Peyer's patch (tissue), 4 donors: ENCODE results near the gene FBXO41. TPM values are rescaled to one million over a fixed set of nuclear protein-coding genes. Genes with fewer than 3 reads are reported as not detected.

Experiments
- DNase-seq, 3 donors: peaks; one replicate each; pipeline ENCODE4 v3.0.0-alpha.2; 2017 to 2019
- H3K27ac ChIP-seq, 4 donors: fragments of 200-600 bp; sonication (generic); one replicate each; pipeline ENCODE4 v1.5.1; 2016 to 2019
- H3K27me3 ChIP-seq, 2 donors: fragments of 200-600 bp; sonication (generic); one replicate each; pipeline ENCODE4 v1.5.1; 2019
- H3K36me3 ChIP-seq, 3 donors: fragments of 200-600 bp; sonication (generic); one replicate each; pipeline ENCODE4 v1.5.1; 2016 to 2019
- H3K4me1 ChIP-seq, 4 donors: fragments of 200-600 bp; sonication (generic); one replicate each; pipeline ENCODE4 v1.5.1; 2016 to 2019
- H3K4me3 ChIP-seq, 4 donors: fragments of 200-600 bp; sonication (generic); 1 replicate in 3 of 4; 2 replicates in 1 of 4; pipeline ENCODE4 v1.5.1; 2016 to 2019; ENCODE audit warnings: mild to moderate bottlenecking in 1 of 4
- H3K9me3 ChIP-seq, 4 donors: fragments of 200-600 bp; sonication (generic); one replicate each; pipeline ENCODE4 v1.5.1; 2016 to 2019; ENCODE audit warnings: mild to moderate bottlenecking in 1 of 4
- POLR2A ChIP-seq, 2 donors: fragments of 450-650 bp; IDR thresholded peaks; one replicate each; pipeline ENCODE4 v1.5.1; 2017; ENCODE audit warnings: antibody characterized with exemption in 2 of 2, mild to moderate bottlenecking in 2 of 2, moderate library complexity in 2 of 2
- total RNA-seq, 4 donors: library from RNA; depleted of rRNA; stranded (reverse); fragments of >200 nt; gene quantifications; one replicate each; pipeline ENCODE4 v1.1.0, GENCODE V29; 2016
- TF ChIP-seq, protein P1 (sequence below), 6 experiments: fragments of 450-650 bp in 4 of 6; fragments of 200-600 bp in 2 of 6; sonication (generic) in 1 of 6; IDR thresholded peaks; one replicate each; pipeline ENCODE4 v1.5.1; 2017 to 2019; ENCODE audit warnings: antibody characterized with exemption in 6 of 6, mild to moderate bottlenecking in 3 of 6, moderate library complexity in 1 of 6

FBXO41 gene
- total RNA-seq, 4 donors from 2014 or later: 1.8 to 12.4 (median 5.7) TPM

DNA sequence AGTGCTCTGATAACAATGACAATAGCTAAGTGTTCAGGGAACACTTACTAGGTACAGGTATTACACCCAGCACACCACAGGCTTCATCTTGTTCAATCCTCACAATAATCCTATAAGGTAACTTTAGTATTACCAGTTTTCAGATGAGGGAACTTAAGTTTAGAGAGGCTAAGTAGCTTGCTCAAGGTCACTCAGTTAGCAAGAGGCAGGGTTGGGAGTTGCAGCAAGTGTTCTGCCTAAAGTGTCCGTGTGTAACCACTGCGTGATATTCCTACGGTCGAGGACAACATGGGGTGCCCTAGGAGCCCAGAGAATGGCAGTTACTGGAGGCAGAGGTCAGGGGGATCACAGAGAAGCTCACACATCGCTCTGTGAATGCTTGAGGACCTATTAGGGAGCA lies 39.3 kb upstream of the FBXO41 start:
- no peaks in the 10 kb centered on the region for H3K27me3 ChIP-seq
- no peak for DNase-seq

DNA sequence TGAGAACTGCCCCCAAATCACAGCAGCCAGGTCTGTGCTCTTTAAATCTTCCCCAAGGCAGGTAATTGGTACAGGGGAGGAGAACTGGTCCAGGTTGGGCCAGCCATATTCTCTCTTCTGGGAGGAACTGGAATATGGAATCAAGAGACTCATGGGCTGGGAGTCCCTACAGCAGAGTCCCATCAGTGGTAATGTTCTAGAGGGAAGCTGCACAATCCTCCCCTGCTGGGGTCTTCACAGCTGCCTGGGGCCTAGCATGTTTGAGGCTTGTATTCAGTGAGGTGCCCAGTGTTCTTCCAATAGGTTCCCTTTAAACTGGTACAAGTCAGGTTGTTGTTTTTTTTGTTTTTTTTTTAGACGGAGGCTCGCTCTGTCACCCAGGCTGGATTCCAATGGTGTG lies 30.2 kb upstream of the FBXO41 start:
- H3K9me3 ChIP-seq: no peaks in the 10 kb centered on the region
- no peak overlapping the region for H3K27ac ChIP-seq
- no peaks in the 10 kb centered on the region for H3K4me1 ChIP-seq
- H3K4me3 ChIP-seq: no peak overlapping the region
- no peaks in the 10 kb centered on the region for H3K27me3 ChIP-seq
- H3K36me3 ChIP-seq: no peaks in the 10 kb centered on the region
- no peak for DNase-seq
- TF ChIP-seq, protein P1, sequence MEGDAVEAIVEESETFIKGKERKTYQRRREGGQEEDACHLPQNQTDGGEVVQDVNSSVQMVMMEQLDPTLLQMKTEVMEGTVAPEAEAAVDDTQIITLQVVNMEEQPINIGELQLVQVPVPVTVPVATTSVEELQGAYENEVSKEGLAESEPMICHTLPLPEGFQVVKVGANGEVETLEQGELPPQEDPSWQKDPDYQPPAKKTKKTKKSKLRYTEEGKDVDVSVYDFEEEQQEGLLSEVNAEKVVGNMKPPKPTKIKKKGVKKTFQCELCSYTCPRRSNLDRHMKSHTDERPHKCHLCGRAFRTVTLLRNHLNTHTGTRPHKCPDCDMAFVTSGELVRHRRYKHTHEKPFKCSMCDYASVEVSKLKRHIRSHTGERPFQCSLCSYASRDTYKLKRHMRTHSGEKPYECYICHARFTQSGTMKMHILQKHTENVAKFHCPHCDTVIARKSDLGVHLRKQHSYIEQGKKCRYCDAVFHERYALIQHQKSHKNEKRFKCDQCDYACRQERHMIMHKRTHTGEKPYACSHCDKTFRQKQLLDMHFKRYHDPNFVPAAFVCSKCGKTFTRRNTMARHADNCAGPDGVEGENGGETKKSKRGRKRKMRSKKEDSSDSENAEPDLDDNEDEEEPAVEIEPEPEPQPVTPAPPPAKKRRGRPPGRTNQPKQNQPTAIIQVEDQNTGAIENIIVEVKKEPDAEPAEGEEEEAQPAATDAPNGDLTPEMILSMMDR (IDR thresholded peaks at IDR 0.05): no peak

More for the DNA sequence above, 39.3 kb upstream of the FBXO41 start:
- Histone ChIP-seq H3K9me3 (no peaks in the 10 kb centered on the region), H3K36me3 (no peaks in the 10 kb centered on the region), H3K27ac (no peak overlapping the region), H3K4me3 (no peak overlapping the region), H3K4me1 (no peaks in the 10 kb centered on the region)
- TF ChIP-seq POLR2A (IDR thresholded peaks at IDR 0.05): no peak
- TF ChIP-seq, protein P1 (IDR thresholded peaks at IDR 0.05): no peak

GRCh38 chr2:73307720-73308119 lies 23.4 kb upstream of the FBXO41 start:
- H3K4me1 ChIP-seq: no peaks in the 10 kb centered on the region
- H3K27me3 ChIP-seq: no peaks in the 10 kb centered on the region
- H3K27ac ChIP-seq: no peak overlapping the region
- H3K36me3 ChIP-seq: no peaks in the 10 kb centered on the region
- TF ChIP-seq POLR2A (IDR thresholded peaks at IDR 0.05): no peak
- TF ChIP-seq, protein P1 (IDR thresholded peaks at IDR 0.05): no peak
- DNase-seq: no peak
- H3K4me3 ChIP-seq: no peak overlapping the region
- no peaks in the 10 kb centered on the region for H3K9me3 ChIP-seq

- TF ChIP-seq POLR2A (IDR thresholded peaks at IDR 0.05): no peak
- TF ChIP-seq, protein P1 (IDR thresholded peaks at IDR 0.05): no peak
- Histone ChIP-seq H3K27ac (no peak overlapping the region), H3K27me3 (peaks cover 0 to 3% of the 10 kb centered on the region in 2 donors)
Observed at GRCh38 chr2:73301636-73302035, 17.4 kb upstream of the FBXO41 start.

DNA sequence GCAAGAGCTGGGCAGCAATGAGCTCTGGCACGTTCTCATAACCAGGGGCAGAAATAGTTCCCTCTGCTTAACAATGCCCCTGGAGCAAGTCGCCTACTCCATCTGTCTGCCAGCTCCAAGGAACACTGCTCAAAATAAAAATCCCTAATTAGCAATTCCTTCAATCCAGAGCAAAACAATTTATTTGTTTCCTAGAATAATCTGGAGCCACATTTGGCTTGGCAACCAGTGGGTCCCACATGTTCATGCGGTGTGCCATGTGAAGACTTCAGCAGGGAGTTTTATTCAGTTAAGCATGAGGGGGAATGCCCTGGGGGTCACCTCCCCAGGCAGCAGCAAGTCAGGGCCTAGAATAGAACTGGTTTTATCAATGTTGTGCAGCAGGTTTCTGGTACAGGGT lies 16.6 kb upstream of the FBXO41 start:
- no peak for DNase-seq
- Histone ChIP-seq H3K4me3 (no peak overlapping the region), H3K27ac (no peak overlapping the region), H3K36me3 (no peaks in the 10 kb centered on the region), H3K4me1 (no peaks in the 10 kb centered on the region), H3K9me3 (no peaks in the 10 kb centered on the region), H3K27me3 (peaks cover 0 to 3% of the 10 kb centered on the region in 2 donors)
- TF ChIP-seq, protein P1 (IDR thresholded peaks at IDR 0.05): no peak
- TF ChIP-seq POLR2A (IDR thresholded peaks at IDR 0.05): no peak

More at GRCh38 chr2:73301636-73302035, 17.4 kb upstream of the FBXO41 start:
- no peak overlapping the region for H3K4me3 ChIP-seq
- no peak for DNase-seq
- no peaks in the 10 kb centered on the region for H3K9me3 ChIP-seq
- H3K4me1 ChIP-seq: no peaks in the 10 kb centered on the region
- H3K36me3 ChIP-seq: no peaks in the 10 kb centered on the region

- H3K36me3 ChIP-seq: no peaks in the 10 kb centered on the region
- no peak for DNase-seq
- peaks cover 0 to 11% (median 5%) of the 10 kb centered on the region in 4 donors for H3K4me1 ChIP-seq
- no peaks in the 10 kb centered on the region for H3K9me3 ChIP-seq
- TF ChIP-seq POLR2A (IDR thresholded peaks at IDR 0.05): no peak
- TF ChIP-seq, protein P1 (IDR thresholded peaks at IDR 0.05): no peak
- H3K27me3 ChIP-seq: peaks cover 0 to 14% of the 10 kb centered on the region in 2 donors
- H3K4me3 ChIP-seq: no peak overlapping the region
- H3K27ac ChIP-seq: no peak overlapping the region
Observed at GRCh38 chr2:73297586-73297985, 13.3 kb upstream of the FBXO41 start.
